GM12872 (cell line): ENCODE measurements around the gene GGT6.

ENCODE experiments used
- CTCF ChIP-seq: IDR thresholded peaks from 3 replicates; pipeline ENCODE4 v1.5.1; 2011; ENCODE audit warnings: low read depth, mild to moderate bottlenecking, low read length, moderate library complexity; ENCODE audit not compliant: insufficient read depth

Gene GGT6

GRCh38 chr17:4551796-4552525 lies 8.4 kb downstream of the GGT6 start:
- no peak for TF ChIP-seq CTCF

- TF ChIP-seq CTCF = no peak
Measured at GRCh38 chr17:4551141-4551540, 9.2 kb downstream of the GGT6 start.

GRCh38 chr17:4550534-4551039 lies 9.8 kb downstream of the GGT6 start:
- no peak for TF ChIP-seq CTCF

- TF ChIP-seq CTCF = no peak
Measured at GRCh38 chr17:4549781-4550533, 10.4 kb downstream of the GGT6 start.

GRCh38 chr17:4548721-4549531 lies 11.5 kb downstream of the GGT6 start:
- TF ChIP-seq CTCF = no peak

- TF ChIP-seq CTCF = no peak
Measured at GRCh38 chr17:4548061-4548461, 12.3 kb downstream of the GGT6 start.
